Measurements from ENCODE around the gene ZBTB21. TPM values are rescaled to one million over a fixed set of nuclear protein-coding genes. Genes with fewer than 3 reads are reported as not detected.

Gene ZBTB21
- total RNA-seq, 1 experiment from 2014 or later: 18.1 TPM

- Histone ChIP-seq H4K8ac (replicated peaks; ENCODE audit: insufficient read length, low read depth, low read length) (no peak overlapping the region), H2BK12ac (ENCODE audit: insufficient read length, low read depth, low read length) (no peak overlapping the region), H3K9ac (ENCODE audit: extremely low read depth, insufficient read length, low read length) (no peak overlapping the region), H2AK5ac (ENCODE audit: insufficient read length, low read length) (no peak overlapping the region), H3K79me2 (ENCODE audit: insufficient read depth, low read length) (no peaks in the 10 kb centered on the region), H3K27ac (ENCODE audit: insufficient read length, low read depth, low read length) (no peak overlapping the region), H2BK120ac (ENCODE audit: low read depth, low read length, poor library complexity, severe bottlenecking) (no peak overlapping the region), H4K5ac (ENCODE audit: insufficient read length, low read depth, low read length) (no peak overlapping the region), H2BK5ac (ENCODE audit: insufficient read length, low read length) (no peak overlapping the region), H3K79me1 (ENCODE audit: insufficient read depth, low read depth, low read length, poor library complexity, severe bottlenecking) (no peaks in the 10 kb centered on the region), H3K23ac (ENCODE audit: insufficient read length, low read depth, low read length) (no peak overlapping the region), H4K91ac (ENCODE audit: insufficient read length, low read depth, low read length) (no peak overlapping the region), H3K4ac (ENCODE audit: low read depth, low read length) (no peak overlapping the region), H4K20me1 (ENCODE audit: control insufficient read depth, insufficient read depth, insufficient read length) (no peaks in the 10 kb centered on the region), H2BK15ac (ENCODE audit: low read depth, low read length) (no peak overlapping the region), H3K14ac (ENCODE audit: insufficient read depth, low read length) (no peak overlapping the region), H2AFZ (ENCODE audit: low read length) (no peak overlapping the region), H3K18ac (ENCODE audit: insufficient read length, low read depth, low read length) (no peak overlapping the region), H3K56ac (ENCODE audit: insufficient read length, low read depth, low read length) (no peak overlapping the region), H3K23me2 (ENCODE audit: insufficient read length, low read depth, low read length, poor library complexity, severe bottlenecking) (no peaks in the 10 kb centered on the region), H3K9me3 (ENCODE audit: control insufficient read depth, low read depth, low read length) (no peaks in the 10 kb centered on the region), H3T11ph (ENCODE audit: low read length) (no peak overlapping the region), H2BK20ac (ENCODE audit: low read depth, low read length, poor library complexity, severe bottlenecking) (no peak overlapping the region), H3K4me2 (ENCODE audit: insufficient read depth, insufficient read length, low read length) (no peak overlapping the region), H3K27me3 (ENCODE audit: insufficient read depth, low read length) (no peaks in the 10 kb centered on the region), H3K4me1 (ENCODE audit: insufficient read depth, low read length) (no peaks in the 10 kb centered on the region)
- DNase-seq: no peak
- WGBS (ENCODE audit: extremely low coverage, insufficient read length, low lambda C conversion rate): no CpG with 5 or more reads among the region's 6 CpGs
- H3K36me3 Mint-ChIP-seq (ENCODE audit: insufficient read depth in 1 of 3, low read depth in 3 of 3): peaks cover 2 to 3% (median 3%) of the 10 kb centered on the region in 3 experiments; a peak in 6 of 7 replicates
- no peak overlapping the region for H3K4me3 Mint-ChIP-seq
- no peaks in the 10 kb centered on the region for H3K9me3 Mint-ChIP-seq
- TF ChIP-seq CTCF (conservative IDR thresholded peaks at IDR 0.05): no peak
- H3K4me1 Mint-ChIP-seq: no peaks in the 10 kb centered on the region
- peaks cover 2% of the 10 kb centered on the region for H3K27me3 Mint-ChIP-seq (ENCODE audit: low read depth)
- H3K27ac Mint-ChIP-seq: no peak overlapping the region
Measured at GRCh38 chr21:41985662-41986416, 24.3 kb downstream of the ZBTB21 start.
